Erythroblast (primary cell): ENCODE measurements around the gene GARRE1.
"Not testable (repeated sequence)": the region's sequence is repeated elsewhere in the genome, so short reads cannot be mapped to it uniquely, and the experiment has no call there.

Source experiments
- DNase-seq, 2 experiments: peaks; one replicate each; lab custom pipeline; 2025; lab: John Stamatoyannopoulos, UW
- GATA1 ChIP-seq: IDR thresholded peaks from 2 replicates; pipeline ENCODE4 v1.6.1; 2011; ENCODE audit warnings: low read depth, mild to moderate bottlenecking, control low read depth, low read length, moderate library complexity
- POLR2A ChIP-seq: IDR thresholded peaks from 2 replicates; pipeline ENCODE4 v1.6.1; 2011; ENCODE audit warnings: mild to moderate bottlenecking, low read length

The GARRE1 gene

GRCh38 chr19:34260771-34261173, 6.4 kb downstream of the GARRE1 start:
- DNase-seq = no peak
- TF ChIP-seq GATA1 (no peak), POLR2A (no peak)

GRCh38 chr19:34261334-34262109, 7.2 kb downstream of the GARRE1 start:
- no peak for TF ChIP-seq GATA1
- TF ChIP-seq POLR2A = no peak
- no peak for DNase-seq

GRCh38 chr19:34263745-34264237, 9.4 kb downstream of the GARRE1 start:
- TF ChIP-seq POLR2A (no peak), GATA1 (no peak)
- DNase-seq = no peak

- no peak for DNase-seq
- TF ChIP-seq POLR2A = no peak
- no peak for TF ChIP-seq GATA1
Observed at GRCh38 chr19:34265221-34265650, 10.9 kb downstream of the GARRE1 start.

GRCh38 chr19:34269081-34269480, 14.7 kb downstream of the GARRE1 start:
- TF ChIP-seq GATA1 = no peak
- no peak for TF ChIP-seq POLR2A
- DNase-seq = no peak

- DNase-seq = no peak
- no peak for TF ChIP-seq POLR2A
- no peak for TF ChIP-seq GATA1
Observed at GRCh38 chr19:34269489-34269888, 15.1 kb downstream of the GARRE1 start.

GRCh38 chr19:34269968-34270621, 15.7 kb downstream of the GARRE1 start:
- peak in 1 of 2 experiments; percentile 43 for DNase-seq
- no peak for TF ChIP-seq GATA1
- TF ChIP-seq POLR2A = no peak

GRCh38 chr19:34273121-34273520, 18.8 kb downstream of the GARRE1 start:
- TF ChIP-seq GATA1 (no peak), POLR2A (no peak)
- no peak for DNase-seq

GRCh38 chr19:34274284-34274826, 20.0 kb downstream of the GARRE1 start:
- TF ChIP-seq POLR2A = no peak
- TF ChIP-seq GATA1 = no peak
- DNase-seq = no peak

GRCh38 chr19:34274827-34275625, 20.7 kb downstream of the GARRE1 start:
- no peak for DNase-seq

GRCh38 chr19:34275705-34276104, 21.4 kb downstream of the GARRE1 start:
- DNase-seq = no peak
- no peak for TF ChIP-seq POLR2A
- no peak for TF ChIP-seq GATA1

More at GRCh38 chr19:34274827-34275625, 20.7 kb downstream of the GARRE1 start:
- TF ChIP-seq GATA1 (no peak), POLR2A (no peak)

- DNase-seq = no peak
- TF ChIP-seq POLR2A (no peak), GATA1 (no peak)
Observed at GRCh38 chr19:34276614-34277013, 22.3 kb downstream of the GARRE1 start.

- TF ChIP-seq POLR2A (no peak), GATA1 (no peak)
- no peak for DNase-seq
Observed at GRCh38 chr19:34277244-34277643, 22.9 kb downstream of the GARRE1 start.

GRCh38 chr19:34278783-34279182, 24.4 kb downstream of the GARRE1 start:
- TF ChIP-seq POLR2A (no peak), GATA1 (no peak)
- DNase-seq = no peak

GRCh38 chr19:34281444-34281843, 27.1 kb downstream of the GARRE1 start:
- not testable (repeated sequence) for DNase-seq
